Keratinocyte (primary cell): ENCODE results near the gene RASGEF1B. TPM values are rescaled to one million over a fixed set of nuclear protein-coding genes. Genes with fewer than 3 reads are reported as not detected.

Source experiments
- DNase-seq: peaks from one replicate; pipeline ENCODE4 v3.0.0-alpha.2; 2011; ENCODE audit warnings: low read depth, missing footprints, low spot score
- FAIRE-seq: peaks from 2 replicates; lab custom pipeline; 2011; peaks lifted over from hg19 to GRCh38; lab: Jason Lieb, UNC
- H2AFZ ChIP-seq: 2 replicates; pipeline ENCODE4 v1.6.0; 2012; ENCODE audit warnings: low read length, control low read depth, inconsistent platforms; ENCODE audit not compliant: control insufficient read depth
- H3K27ac ChIP-seq: 2 replicates; pipeline ENCODE4 v1.5.1; 2011; ENCODE audit warnings: low read length; ENCODE audit not compliant: control insufficient read depth, insufficient read depth
- H3K27me3 ChIP-seq: 3 replicates; pipeline ENCODE4 v1.6.0; 2011; ENCODE audit warnings: low read length; ENCODE audit not compliant: control insufficient read depth, insufficient read depth; ENCODE audit errors: extremely low read depth
- H3K36me3 ChIP-seq, 2 experiments: 2 replicates in 1 of 2; 3 replicates in 1 of 2; pipeline ENCODE4 v1.5.1; 2011; ENCODE audit warnings: low read length in 2 of 2, mild to moderate bottlenecking in 1 of 2; ENCODE audit not compliant: control insufficient read depth in 2 of 2, insufficient read depth in 2 of 2; ENCODE audit errors: extremely low read depth in 1 of 2
- H3K4me1 ChIP-seq: 3 replicates; pipeline ENCODE4 v1.5.1; 2011; ENCODE audit warnings: low read length; ENCODE audit not compliant: control insufficient read depth, insufficient read depth; ENCODE audit errors: extremely low read depth
- H3K4me2 ChIP-seq: 3 replicates; pipeline ENCODE4 v1.6.0; 2011; ENCODE audit warnings: low read depth, low read length; ENCODE audit not compliant: control insufficient read depth, insufficient read depth; ENCODE audit errors: extremely low read depth
- H3K4me3 ChIP-seq, 3 experiments: fragments of 200-600 bp in 1 of 3; sonication (generic) in 1 of 3; 2 replicates in 2 of 3; 3 replicates in 1 of 3; pipeline ENCODE4 v1.5.1; 2011 to 2016; ENCODE audit warnings: low read length in 3 of 3, mild to moderate bottlenecking in 3 of 3, control low read depth in 2 of 3, inconsistent platforms in 1 of 3, low read depth in 1 of 3, mixed read lengths in 1 of 3, mixed run types in 1 of 3, moderate library complexity in 1 of 3; ENCODE audit not compliant: control insufficient read depth in 2 of 3, insufficient read depth in 2 of 3; ENCODE audit errors: extremely low read depth in 1 of 3
- H3K79me2 ChIP-seq: 2 replicates; pipeline ENCODE4 v1.6.0; 2012; ENCODE audit warnings: low read length; ENCODE audit not compliant: control insufficient read depth, insufficient read depth
- H3K9ac ChIP-seq: 3 replicates; pipeline ENCODE4 v1.6.0; 2011; ENCODE audit warnings: low read length; ENCODE audit not compliant: control insufficient read depth, insufficient read depth; ENCODE audit errors: extremely low read depth
- H3K9me1 ChIP-seq: 3 replicates; pipeline ENCODE4 v1.6.0; 2011; ENCODE audit warnings: low read length; ENCODE audit not compliant: control insufficient read depth, insufficient read depth; ENCODE audit errors: extremely low read depth
- H3K9me3 ChIP-seq: 2 replicates; pipeline ENCODE4 v1.5.1; 2012; ENCODE audit warnings: low read depth, low read length; ENCODE audit not compliant: control insufficient read depth
- H4K20me1 ChIP-seq: 3 replicates; pipeline ENCODE4 v1.6.0; 2011; ENCODE audit warnings: low read length; ENCODE audit not compliant: control insufficient read depth, insufficient read depth; ENCODE audit errors: extremely low read depth
- EZH2 ChIP-seq: IDR thresholded peaks from one replicate; pipeline ENCODE4 v1.6.1; 2012; ENCODE audit warnings: inconsistent platforms, mild to moderate bottlenecking, low read length, moderate library complexity
- dilution Hi-C: fragments of 300-500 bp; cut with MboI; formaldehyde crosslinking; loops from one replicate; pipeline ENCODE4 v1.7.0; 2020; ENCODE audit warnings: low sequenced_read_pairs; ENCODE audit not compliant: extremely low pct_ligation_motif_present
- polyA plus RNA-seq, 5 experiments: library from polyadenylated mRNA; depleted of rRNA in 3 of 5; stranded (reverse) in 3 of 5; stranded (forward) in 1 of 5; unstranded in 1 of 5; fragments of >200 nt; gene quantifications; 1 replicate in 1 of 5; 2 replicates in 3 of 5; 3 replicates in 1 of 5; pipeline versions ENCODE4 v1.2.1 to v1.2.3, GENCODE V29; 2011 to 2012; ENCODE audit warnings: missing spikeins in 2 of 5, low read depth in 1 of 5, low replicate concordance in 1 of 5
- TF ChIP-seq, protein P1 (sequence below), 3 experiments: IDR thresholded peaks in 1 of 3; conservative IDR thresholded peaks in 1 of 3; optimal IDR thresholded peaks in 1 of 3; 2 replicates in 2 of 3; 3 replicates in 1 of 3; pipeline versions ENCODE3 to v1.5.1; 2011; ENCODE audit warnings: low read length in 3 of 3, mild to moderate bottlenecking in 3 of 3, moderate library complexity in 2 of 3, control low read depth in 1 of 3, inconsistent platforms in 1 of 3; ENCODE audit not compliant: insufficient read depth in 2 of 3; ENCODE audit errors: extremely low read depth in 1 of 3

RASGEF1B gene
- polyA plus RNA-seq, 1 donor (not counting 4 experiments of a cell fraction or from before 2014, with no cell fraction given): 0.68 TPM

DNA sequence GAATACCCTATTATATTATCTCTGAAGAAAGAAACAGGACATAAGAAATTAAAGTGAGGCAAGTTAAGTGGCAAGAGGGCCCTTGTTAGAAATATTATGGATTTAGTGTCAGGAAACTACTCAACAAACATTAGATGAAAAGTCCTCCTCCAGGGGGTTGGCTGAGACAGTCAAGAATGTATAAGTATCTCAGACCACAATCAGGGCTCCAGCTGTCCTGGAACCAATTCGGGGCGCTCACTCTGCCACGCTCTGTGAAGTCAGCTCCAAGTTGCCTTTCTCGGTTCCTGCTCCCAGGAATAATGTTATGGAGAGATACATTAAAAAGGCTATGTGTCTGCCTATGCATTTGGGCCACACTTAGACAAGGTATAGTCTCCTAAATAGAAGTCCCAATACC is 73.3 kb downstream of the RASGEF1B start:
- Histone ChIP-seq H3K9me3 (no peaks in the 10 kb centered on the region), H3K36me3 (no peaks in the 10 kb centered on the region), H3K79me2 (no peaks in the 10 kb centered on the region), H3K27ac (no peak overlapping the region), H3K9ac (no peak overlapping the region), H2AFZ (no peak overlapping the region), H3K9me1 (no peaks in the 10 kb centered on the region), H3K4me2 (no peak overlapping the region), H3K27me3 (no peaks in the 10 kb centered on the region), H4K20me1 (no peaks in the 10 kb centered on the region), H3K4me1 (no peaks in the 10 kb centered on the region), H3K4me3 (no peak overlapping the region)
- dilution Hi-C loops: no loop called here
- no peak for FAIRE-seq
- TF ChIP-seq, protein P1, sequence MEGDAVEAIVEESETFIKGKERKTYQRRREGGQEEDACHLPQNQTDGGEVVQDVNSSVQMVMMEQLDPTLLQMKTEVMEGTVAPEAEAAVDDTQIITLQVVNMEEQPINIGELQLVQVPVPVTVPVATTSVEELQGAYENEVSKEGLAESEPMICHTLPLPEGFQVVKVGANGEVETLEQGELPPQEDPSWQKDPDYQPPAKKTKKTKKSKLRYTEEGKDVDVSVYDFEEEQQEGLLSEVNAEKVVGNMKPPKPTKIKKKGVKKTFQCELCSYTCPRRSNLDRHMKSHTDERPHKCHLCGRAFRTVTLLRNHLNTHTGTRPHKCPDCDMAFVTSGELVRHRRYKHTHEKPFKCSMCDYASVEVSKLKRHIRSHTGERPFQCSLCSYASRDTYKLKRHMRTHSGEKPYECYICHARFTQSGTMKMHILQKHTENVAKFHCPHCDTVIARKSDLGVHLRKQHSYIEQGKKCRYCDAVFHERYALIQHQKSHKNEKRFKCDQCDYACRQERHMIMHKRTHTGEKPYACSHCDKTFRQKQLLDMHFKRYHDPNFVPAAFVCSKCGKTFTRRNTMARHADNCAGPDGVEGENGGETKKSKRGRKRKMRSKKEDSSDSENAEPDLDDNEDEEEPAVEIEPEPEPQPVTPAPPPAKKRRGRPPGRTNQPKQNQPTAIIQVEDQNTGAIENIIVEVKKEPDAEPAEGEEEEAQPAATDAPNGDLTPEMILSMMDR (optimal IDR thresholded peaks at IDR 0.05 in 1 of 3, IDR thresholded peaks at IDR 0.05 in 1 of 3, conservative IDR thresholded peaks at IDR 0.05 in 1 of 3; ENCODE audit: extremely low read depth in 1 of 3, insufficient read depth in 2 of 3, low read length in 3 of 3): no peak
- TF ChIP-seq EZH2: no peak
- DNase-seq: no peak

DNA sequence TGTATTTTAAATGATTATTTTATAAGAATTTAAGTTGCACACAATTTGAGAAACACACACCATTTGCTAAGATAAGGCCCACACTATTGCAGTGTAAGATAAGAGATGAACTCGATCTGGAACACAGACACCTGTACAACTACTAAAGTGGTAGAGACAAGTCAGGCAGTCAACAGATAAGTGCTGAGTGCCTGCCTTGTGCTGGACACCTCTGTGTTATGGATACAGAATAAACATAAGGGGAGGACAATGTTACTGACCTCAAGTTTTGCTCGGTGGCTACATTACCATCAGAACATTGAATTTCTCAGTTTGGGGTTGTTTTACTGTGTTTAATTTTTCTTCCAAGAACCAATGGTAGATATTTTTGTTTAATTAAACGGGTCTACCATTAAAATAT is 74.1 kb downstream of the RASGEF1B start:
- Histone ChIP-seq H3K27me3 (no peaks in the 10 kb centered on the region), H2AFZ (no peak overlapping the region), H3K9me1 (no peaks in the 10 kb centered on the region), H3K9ac (no peak overlapping the region), H3K79me2 (no peaks in the 10 kb centered on the region), H3K9me3 (no peaks in the 10 kb centered on the region), H3K36me3 (no peaks in the 10 kb centered on the region), H3K4me1 (no peaks in the 10 kb centered on the region), H3K27ac (no peak overlapping the region), H3K4me3 (no peak overlapping the region), H4K20me1 (no peaks in the 10 kb centered on the region), H3K4me2 (no peak overlapping the region)
- no peak for DNase-seq
- dilution Hi-C loops: no loop called here
- no peak for FAIRE-seq
- TF ChIP-seq, protein P1 (optimal IDR thresholded peaks at IDR 0.05 in 1 of 3, IDR thresholded peaks at IDR 0.05 in 1 of 3, conservative IDR thresholded peaks at IDR 0.05 in 1 of 3; ENCODE audit: extremely low read depth in 1 of 3, insufficient read depth in 2 of 3, low read length in 3 of 3): no peak
- TF ChIP-seq EZH2: no peak
